SK-N-SH (cell line): Measurements from ENCODE around the gene CYTH4. TPM values are rescaled to one million over a fixed set of nuclear protein-coding genes. Genes with fewer than 3 reads are reported as not detected.

Experiments used
- CTCF ChIA-PET: fragments of 300-600, 350-600 bp; formaldehyde crosslinking; extraction: SDS; loops from one replicate; lab custom pipeline; 2021; lab: Yijun Ruan, JAX
- POLR2A ChIA-PET: fragments of 350-600 bp; sonication (Branson Sonifier 250); formaldehyde crosslinking; extraction: SDS; loops from one replicate; lab custom pipeline; 2020; ENCODE audit warnings: antibody characterized with exemption, inconsistent platforms; lab: Yijun Ruan, JAX
- DNase-seq: peaks from one replicate; pipeline ENCODE4 v3.0.0; 2012
- H2AFZ ChIP-seq: fragments of 200-600 bp; sonication (generic); 2 replicates; pipeline ENCODE4 v1.8.1; 2016; ENCODE audit warnings: antibody characterized with exemption, mild to moderate bottlenecking, low read depth
- H3F3A ChIP-seq: fragments of 200-600 bp; sonication (generic); replicated peaks from 2 replicates; pipeline ENCODE3; 2016; ENCODE audit warnings: antibody characterized with exemption, mild to moderate bottlenecking; ENCODE audit not compliant: insufficient read depth
- H3K27ac ChIP-seq, 2 experiments: fragments of 200-500 bp in 1 of 2; fragments of 200-600 bp in 1 of 2; sonication (Bioruptor generic) in 1 of 2; sonication (generic), shearing (Covaris generic) in 1 of 2; 2 replicates each; pipeline versions ENCODE4 v1.5.1 to v1.6.1; 2014 to 2016; ENCODE audit warnings: low read depth in 2 of 2, inconsistent platforms in 1 of 2, low read length in 1 of 2, mild to moderate bottlenecking in 1 of 2, mixed read lengths in 1 of 2
- H3K27me3 ChIP-seq: fragments of 200-600 bp; sonication (generic), shearing (Covaris generic); 2 replicates; pipeline ENCODE4 v1.6.1; 2016; ENCODE audit warnings: mixed run types; ENCODE audit not compliant: insufficient read depth
- H3K36me3 ChIP-seq, 2 experiments: fragments of 200-500 bp in 1 of 2; fragments of 200-600 bp in 1 of 2; sonication (Bioruptor generic) in 1 of 2; sonication (generic) in 1 of 2; replicated peaks in 1 of 2; 2 replicates each; pipeline versions ENCODE3 to v1.5.1; 2014 to 2016; ENCODE audit warnings: low read length in 1 of 2, mild to moderate bottlenecking in 1 of 2; ENCODE audit not compliant: insufficient read depth in 2 of 2, control insufficient read depth in 1 of 2
- H3K4me1 ChIP-seq, 2 experiments: fragments of 200-500 bp in 1 of 2; fragments of 200-600 bp in 1 of 2; sonication (Bioruptor generic) in 1 of 2; sonication (generic), shearing (Covaris generic) in 1 of 2; 2 replicates each; pipeline versions ENCODE4 v1.5.1 to v1.6.1; 2014 to 2016; ENCODE audit warnings: low read depth in 1 of 2, low read length in 1 of 2, mixed run types in 1 of 2; ENCODE audit not compliant: insufficient read depth in 2 of 2, control insufficient read depth in 1 of 2
- H3K4me2 ChIP-seq: fragments of 200-600 bp; sonication (generic), shearing (Covaris generic); 2 replicates; pipeline ENCODE4 v1.6.1; 2017; ENCODE audit warnings: mixed run types
- H3K4me3 ChIP-seq, 2 experiments: fragments of 200-500 bp in 1 of 2; fragments of 200-600 bp in 1 of 2; sonication (Bioruptor generic) in 1 of 2; sonication (generic), shearing (Covaris generic) in 1 of 2; 2 replicates each; pipeline versions ENCODE4 v1.5.1 to v1.8.1; 2014 to 2016; ENCODE audit warnings: low read depth in 2 of 2, inconsistent platforms in 1 of 2, low read length in 1 of 2, mild to moderate bottlenecking in 1 of 2, mixed read lengths in 1 of 2, moderate library complexity in 1 of 2
- H3K79me2 ChIP-seq: fragments of 200-600 bp; sonication (generic); 2 replicates; pipeline ENCODE4 v1.8.1; 2017; ENCODE audit warnings: mild to moderate bottlenecking; ENCODE audit not compliant: insufficient read depth
- H3K9ac ChIP-seq: fragments of 200-600 bp; sonication (generic); 2 replicates; pipeline ENCODE4 v1.6.1; 2017; ENCODE audit warnings: mixed run types
- H3K9me2 ChIP-seq: fragments of 200-600 bp; sonication (generic); 2 replicates; pipeline ENCODE4 v1.6.1; 2017; ENCODE audit warnings: mixed run types
- H3K9me3 ChIP-seq: fragments of 200-600 bp; sonication (generic); 2 replicates; pipeline ENCODE4 v1.6.1; 2017; ENCODE audit warnings: mixed run types, mild to moderate bottlenecking, moderate library complexity
- H4K20me1 ChIP-seq: fragments of 200-600 bp; sonication (generic); 2 replicates; pipeline ENCODE4 v1.6.1; 2017; ENCODE audit warnings: mild to moderate bottlenecking, mixed run types; ENCODE audit not compliant: insufficient read depth
- ELF1 ChIP-seq: IDR thresholded peaks from 2 replicates; pipeline ENCODE4 v1.4.0; 2012
- EP300 ChIP-seq, 2 experiments: IDR thresholded peaks; 2 replicates each; pipeline versions ENCODE4 v1.4.0 to v1.6.1; 2012; ENCODE audit warnings: borderline replicate concordance in 1 of 2, low read depth in 1 of 2, low read length in 1 of 2
- FOXM1 ChIP-seq: IDR thresholded peaks from 2 replicates; pipeline ENCODE4 v1.4.0; 2012; ENCODE audit warnings: low read depth, mild to moderate bottlenecking
- GATA2 ChIP-seq: sonication (generic); formaldehyde crosslinking; IDR thresholded peaks from 2 replicates; pipeline ENCODE4 v1.5.0; 2020; ENCODE audit warnings: mild to moderate bottlenecking, missing genetic modification reagents
- MEF2A ChIP-seq: IDR thresholded peaks from 2 replicates; pipeline ENCODE4 v1.4.0; 2012; ENCODE audit warnings: low read depth, borderline replicate concordance
- NFIC ChIP-seq: IDR thresholded peaks from 2 replicates; pipeline ENCODE4 v1.4.0; 2012; ENCODE audit warnings: borderline replicate concordance
- POLR2AphosphoS5 ChIP-seq: IDR thresholded peaks from 2 replicates; pipeline ENCODE4 v1.6.1; 2012; ENCODE audit warnings: low read depth, low read length
- RAD21 ChIP-seq: IDR thresholded peaks from 2 replicates; pipeline ENCODE4 v1.6.1; 2012; ENCODE audit warnings: mild to moderate bottlenecking, low read length
- RFX5 ChIP-seq: IDR thresholded peaks from 2 replicates; pipeline ENCODE4 v1.6.1; 2012; ENCODE audit warnings: mild to moderate bottlenecking, improper control_type of control experiment, low read length
- TAF1 ChIP-seq: IDR thresholded peaks from 2 replicates; pipeline ENCODE4 v1.6.1; 2012; ENCODE audit warnings: low read depth, mild to moderate bottlenecking, low read length, moderate library complexity, borderline replicate concordance
- TCF12 ChIP-seq: IDR thresholded peaks from 2 replicates; pipeline ENCODE4 v1.4.0; 2012
- TEAD4 ChIP-seq: IDR thresholded peaks from 2 replicates; pipeline ENCODE4 v1.4.0; 2012; ENCODE audit warnings: mild to moderate bottlenecking, borderline replicate concordance; ENCODE audit not compliant: insufficient read depth
- WGBS: methylation state at CpG from one replicate; pipeline ENCODE4 v1.1.6; 2017; ENCODE audit warnings: low lambda C conversion rate; 5-methylcytosine and 5-hydroxymethylcytosine counted together
- polyA plus RNA-seq, 3 experiments: library from polyadenylated mRNA; depleted of rRNA; stranded (reverse); fragments of >200 nt; gene quantifications; 2 replicates each; pipeline ENCODE4 v1.2.3, GENCODE V29; 2012
- TF ChIP-seq, protein P1 (sequence below): fragments of 150-350 bp; IDR thresholded peaks from 2 replicates; pipeline ENCODE4 v1.6.1; 2017; ENCODE audit warnings: antibody characterized with exemption, low read length, low read depth, borderline replicate concordance
- TF ChIP-seq, protein P2 (sequence below): fragments of 150-350 bp; IDR thresholded peaks from 2 replicates; pipeline ENCODE4 v1.6.1; 2016; ENCODE audit warnings: mild to moderate bottlenecking, low read depth, low read length
- TF ChIP-seq, protein P3 (sequence below): IDR thresholded peaks from 2 replicates; pipeline ENCODE4 v1.4.0; 2012; ENCODE audit warnings: low read depth
- TF ChIP-seq, protein P4 (sequence below): fragments of 200-600 bp; sonication (generic); IDR thresholded peaks from 2 replicates; pipeline ENCODE4 v1.6.1; 2017; ENCODE audit warnings: antibody characterized with exemption, mild to moderate bottlenecking, moderate library complexity

CYTH4 gene
- polyA plus RNA-seq, 1 of the 3 experiments (the other 2 are of a cell fraction), result 0.07 TPM

DNA sequence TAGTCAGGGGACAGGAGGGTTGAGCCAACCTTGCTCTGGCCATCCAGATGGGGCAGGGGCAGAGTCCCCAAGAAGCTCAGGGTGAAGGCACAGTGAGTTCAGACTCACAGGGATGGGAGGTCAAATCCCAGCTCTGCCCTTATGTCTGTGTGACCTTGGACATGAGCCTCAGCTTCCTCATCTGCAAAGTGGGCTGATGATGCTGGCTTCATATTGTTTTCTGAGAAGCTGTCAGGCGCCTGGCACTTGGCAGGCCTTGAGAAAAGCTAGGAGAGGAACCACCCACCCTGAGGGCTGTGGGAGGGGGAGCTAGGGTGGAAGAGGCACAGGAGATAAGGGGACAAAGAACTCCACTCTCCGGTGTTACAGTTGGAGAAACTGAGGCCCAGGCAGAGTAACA lies 23.6 kb downstream of the CYTH4 start (continued):
- TF ChIP-seq EP300 (IDR thresholded peaks at IDR 0.05; ENCODE audit: borderline replicate concordance in 1 of 2, low read depth in 1 of 2, low read length in 1 of 2) (no peak), RFX5 (no peak), NFIC (no peak)
- TF ChIP-seq, protein P1, sequence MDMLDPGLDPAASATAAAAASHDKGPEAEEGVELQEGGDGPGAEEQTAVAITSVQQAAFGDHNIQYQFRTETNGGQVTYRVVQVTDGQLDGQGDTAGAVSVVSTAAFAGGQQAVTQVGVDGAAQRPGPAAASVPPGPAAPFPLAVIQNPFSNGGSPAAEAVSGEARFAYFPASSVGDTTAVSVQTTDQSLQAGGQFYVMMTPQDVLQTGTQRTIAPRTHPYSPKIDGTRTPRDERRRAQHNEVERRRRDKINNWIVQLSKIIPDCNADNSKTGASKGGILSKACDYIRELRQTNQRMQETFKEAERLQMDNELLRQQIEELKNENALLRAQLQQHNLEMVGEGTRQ, result no peak

DNA sequence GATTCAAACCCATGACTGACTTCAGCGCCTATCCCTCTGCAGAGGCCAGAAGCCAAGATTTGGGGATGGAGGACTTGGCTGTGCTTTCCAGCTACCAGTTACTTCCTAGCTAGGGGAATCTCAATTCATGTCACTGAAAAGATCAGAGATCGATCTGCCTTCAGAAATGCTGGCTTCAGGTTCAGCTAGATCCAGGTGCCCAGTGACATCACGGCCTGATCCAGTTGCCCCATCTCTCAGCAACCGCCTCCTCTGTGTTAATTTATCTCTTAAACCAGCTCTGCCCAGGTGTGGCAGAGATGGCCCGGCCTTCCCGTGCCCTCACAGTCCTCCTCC lies 24.2 kb downstream of the CYTH4 start:
- Histone ChIP-seq H3F3A (peaks cover 30% of the 10 kb centered on the region), H3K4me2 (peak overlapping the region; percentile 69), H3K27me3 (no peaks in the 10 kb centered on the region), H3K9ac (peak overlapping the region; percentile 66), H4K20me1 (no peaks in the 10 kb centered on the region), H3K4me3 (no peak overlapping the region), H2AFZ (peak overlapping the region; percentile 58; the same call in 1 of the 2 replicates), H3K9me2 (no peaks in the 10 kb centered on the region), H3K9me3 (no peaks in the 10 kb centered on the region), H3K4me1 (peaks cover 26 to 44% of the 10 kb centered on the region in 2 experiments; a peak in 3 of 4 replicates), H3K27ac (peak overlapping the region; percentile 65 to 94), H3K79me2 (no peaks in the 10 kb centered on the region), H3K36me3 (no peaks in the 10 kb centered on the region)
- DNase-seq, result no peak
- POLR2A ChIA-PET, result no interaction called here
- TF ChIP-seq, protein P2, sequence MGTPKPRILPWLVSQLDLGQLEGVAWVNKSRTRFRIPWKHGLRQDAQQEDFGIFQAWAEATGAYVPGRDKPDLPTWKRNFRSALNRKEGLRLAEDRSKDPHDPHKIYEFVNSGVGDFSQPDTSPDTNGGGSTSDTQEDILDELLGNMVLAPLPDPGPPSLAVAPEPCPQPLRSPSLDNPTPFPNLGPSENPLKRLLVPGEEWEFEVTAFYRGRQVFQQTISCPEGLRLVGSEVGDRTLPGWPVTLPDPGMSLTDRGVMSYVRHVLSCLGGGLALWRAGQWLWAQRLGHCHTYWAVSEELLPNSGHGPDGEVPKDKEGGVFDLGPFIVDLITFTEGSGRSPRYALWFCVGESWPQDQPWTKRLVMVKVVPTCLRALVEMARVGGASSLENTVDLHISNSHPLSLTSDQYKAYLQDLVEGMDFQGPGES, result no peak
- TF ChIP-seq, protein P3, sequence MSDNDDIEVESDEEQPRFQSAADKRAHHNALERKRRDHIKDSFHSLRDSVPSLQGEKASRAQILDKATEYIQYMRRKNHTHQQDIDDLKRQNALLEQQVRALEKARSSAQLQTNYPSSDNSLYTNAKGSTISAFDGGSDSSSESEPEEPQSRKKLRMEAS, result no peak
- no peak for TF ChIP-seq NFIC
- TF ChIP-seq TEAD4, result no peak
- no peak for TF ChIP-seq POLR2AphosphoS5
- TF ChIP-seq MEF2A, result no peak
- no peak for TF ChIP-seq GATA2 (CRISPR knock-in tag)
- no peak for TF ChIP-seq RAD21
- TF ChIP-seq TCF12, result no peak
- no peak for TF ChIP-seq ELF1
- TF ChIP-seq FOXM1, result no peak
- no peak for TF ChIP-seq TAF1
- TF ChIP-seq, protein P4, sequence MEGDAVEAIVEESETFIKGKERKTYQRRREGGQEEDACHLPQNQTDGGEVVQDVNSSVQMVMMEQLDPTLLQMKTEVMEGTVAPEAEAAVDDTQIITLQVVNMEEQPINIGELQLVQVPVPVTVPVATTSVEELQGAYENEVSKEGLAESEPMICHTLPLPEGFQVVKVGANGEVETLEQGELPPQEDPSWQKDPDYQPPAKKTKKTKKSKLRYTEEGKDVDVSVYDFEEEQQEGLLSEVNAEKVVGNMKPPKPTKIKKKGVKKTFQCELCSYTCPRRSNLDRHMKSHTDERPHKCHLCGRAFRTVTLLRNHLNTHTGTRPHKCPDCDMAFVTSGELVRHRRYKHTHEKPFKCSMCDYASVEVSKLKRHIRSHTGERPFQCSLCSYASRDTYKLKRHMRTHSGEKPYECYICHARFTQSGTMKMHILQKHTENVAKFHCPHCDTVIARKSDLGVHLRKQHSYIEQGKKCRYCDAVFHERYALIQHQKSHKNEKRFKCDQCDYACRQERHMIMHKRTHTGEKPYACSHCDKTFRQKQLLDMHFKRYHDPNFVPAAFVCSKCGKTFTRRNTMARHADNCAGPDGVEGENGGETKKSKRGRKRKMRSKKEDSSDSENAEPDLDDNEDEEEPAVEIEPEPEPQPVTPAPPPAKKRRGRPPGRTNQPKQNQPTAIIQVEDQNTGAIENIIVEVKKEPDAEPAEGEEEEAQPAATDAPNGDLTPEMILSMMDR, result no peak
- WGBS, result 80% methylated on average over 6 of the region's 6 CpGs
- CTCF ChIA-PET, result interaction anchor here (0.8 kb wide), 1 partner anchor 33 kb away, joined by 3 read pairs; no protein-coding TSS in a partner anchor
